Hepatocyte (in vitro differentiated cells): Measurements from ENCODE around the gene HDGFL2. TPM values are rescaled to one million over a fixed set of nuclear protein-coding genes. Genes with fewer than 3 reads are reported as not detected.

ENCODE experiments used
- DNase-seq: peaks from one replicate; pipeline ENCODE4 v3.0.0-alpha.2; 2016; ENCODE audit warnings: low spot score
- H2AFZ ChIP-seq: fragments of 200-600 bp; sonication (generic); 2 replicates; pipeline ENCODE4 v1.6.0; 2016; ENCODE audit warnings: antibody characterized with exemption, mild to moderate bottlenecking
- H3K27ac ChIP-seq: fragments of 200-600 bp; sonication (generic); 2 replicates; pipeline ENCODE4 v1.5.1; 2016; ENCODE audit warnings: mild to moderate bottlenecking
- H3K27me3 ChIP-seq: fragments of 200-600 bp; sonication (generic); 2 replicates; pipeline ENCODE4 v1.6.1; 2016
- H3K36me3 ChIP-seq: fragments of 200-600 bp; sonication (generic); replicated peaks from 2 replicates; pipeline ENCODE4 v1.5.1; 2016; ENCODE audit warnings: low read depth; ENCODE audit not compliant: insufficient read depth
- H3K4me1 ChIP-seq: fragments of 200-600 bp; sonication (generic); 2 replicates; pipeline ENCODE4 v1.5.1; 2016; ENCODE audit warnings: mild to moderate bottlenecking, moderate library complexity; ENCODE audit not compliant: insufficient read depth
- H3K4me2 ChIP-seq: fragments of 200-600 bp; sonication (generic); 2 replicates; pipeline ENCODE4 v1.6.0; 2016
- H3K4me3 ChIP-seq: fragments of 200-600 bp; sonication (generic); 2 replicates; pipeline ENCODE4 v1.5.1; 2016; ENCODE audit warnings: mild to moderate bottlenecking
- H3K79me2 ChIP-seq: fragments of 200-600 bp; sonication (generic); 2 replicates; pipeline ENCODE4 v1.6.0; 2017; ENCODE audit warnings: mild to moderate bottlenecking
- H3K9me2 ChIP-seq: fragments of 200-600 bp; sonication (generic); replicated peaks from 2 replicates; pipeline ENCODE4 v1.6.0; 2017; ENCODE audit warnings: mild to moderate bottlenecking; ENCODE audit not compliant: insufficient read depth
- H3K9me3 ChIP-seq: fragments of 200-600 bp; sonication (generic); 2 replicates; pipeline ENCODE4 v1.5.1; 2016; ENCODE audit warnings: low read depth, mild to moderate bottlenecking
- H4K20me1 ChIP-seq: fragments of 200-600 bp; sonication (generic); 2 replicates; pipeline ENCODE4 v1.6.0; 2016; ENCODE audit warnings: mild to moderate bottlenecking; ENCODE audit not compliant: insufficient read depth, poor library complexity, severe bottlenecking
- CTCF ChIP-seq: fragments of 200-600 bp; sonication (generic); IDR thresholded peaks from 2 replicates; pipeline ENCODE4 v1.5.1; 2016; ENCODE audit warnings: antibody characterized with exemption, mild to moderate bottlenecking; ENCODE audit not compliant: poor library complexity
- EZH2 ChIP-seq: fragments of 200-600 bp; sonication (generic); IDR thresholded peaks from 2 replicates; pipeline ENCODE4 v1.6.1; 2016; ENCODE audit warnings: antibody characterized with exemption, mild to moderate bottlenecking, borderline replicate concordance
- EZH2phosphoT487 ChIP-seq: fragments of 200-600 bp; sonication (generic); IDR thresholded peaks from one replicate; pipeline ENCODE4 v1.6.1; 2018; ENCODE audit warnings: antibody characterized with exemption, mild to moderate bottlenecking, low read depth, moderate library complexity; ENCODE audit not compliant: unreplicated experiment, severe bottlenecking
- WGBS: methylation state at CpG from one replicate; pipeline ENCODE4 v1.1.6; 2016; ENCODE audit warnings: low lambda C conversion rate; ENCODE audit errors: missing lambda C conversion rate; 5-methylcytosine and 5-hydroxymethylcytosine counted together
- polyA plus RNA-seq: library from polyadenylated mRNA; unstranded; fragments of >200 nt; fragmentation: Nextera tagmentation; extraction: Ambion mirVana; gene quantifications from 2 replicates; pipeline ENCODE4 v1.2.1, GENCODE V29; 2016
- total RNA-seq: library from RNA; depleted of rRNA; stranded (reverse); fragments of >200 nt; gene quantifications from 2 replicates; pipeline ENCODE4 v1.2.3, GENCODE V29; 2014

Gene HDGFL2
- total and polyA plus RNA-seq, 2 experiments from 2014 or later = 50.3 to 73.2 TPM

DNA sequence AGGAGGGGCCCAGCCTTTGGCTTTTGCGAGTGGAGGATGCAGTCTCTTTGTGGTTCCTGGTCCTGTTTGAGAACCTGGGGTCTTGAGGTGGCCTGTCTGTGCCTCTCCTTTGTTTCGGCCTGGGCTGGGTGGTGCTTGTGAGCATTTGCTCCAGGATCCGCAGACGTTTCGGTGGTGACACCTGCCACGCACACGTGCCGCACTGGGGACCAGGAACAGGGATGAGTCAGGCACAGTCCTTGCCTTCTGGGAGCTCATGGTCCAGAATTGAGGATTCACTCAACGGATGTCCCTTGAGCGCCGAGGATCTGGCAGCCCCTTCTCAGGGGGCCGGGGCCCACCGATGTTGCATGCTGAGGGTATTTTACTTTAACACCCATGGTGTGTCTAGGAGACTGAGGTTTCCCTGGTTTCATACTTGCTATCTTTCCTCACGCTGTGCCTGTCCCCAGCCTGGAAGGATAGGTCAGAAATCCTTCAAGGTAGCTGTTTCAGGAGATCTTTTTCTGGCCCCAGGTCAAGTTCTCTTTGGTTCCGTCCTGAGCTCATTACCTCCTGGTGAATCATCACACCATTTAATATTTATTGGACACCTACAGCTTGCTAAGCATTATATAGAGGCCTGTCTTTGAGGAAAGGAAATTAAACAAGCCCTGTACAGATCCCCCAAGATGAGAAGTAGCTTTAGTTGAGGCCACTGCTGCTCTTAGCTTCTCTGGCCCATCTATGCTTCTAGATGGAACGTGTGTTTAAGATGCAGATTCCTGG, 5.1 kb downstream of the HDGFL2 start:
- H3K4me2 ChIP-seq = no peak overlapping the region
- H3K9me2 ChIP-seq = no peaks in the 10 kb centered on the region
- 92% methylated on average over 15 of the region's 16 CpGs for WGBS
- peaks cover 19% of the 10 kb centered on the region for H4K20me1 ChIP-seq
- H3K4me3 ChIP-seq = no peak overlapping the region
- H3K27ac ChIP-seq = no peak overlapping the region
- TF ChIP-seq EZH2 (no peak), EZH2phosphoT487 (no peak), CTCF (no peak)
- no peak for DNase-seq
- no peaks in the 10 kb centered on the region for H3K36me3 ChIP-seq
- peaks cover 8% of the 10 kb centered on the region for H3K4me1 ChIP-seq
- no peak overlapping the region for H2AFZ ChIP-seq
- H3K27me3 ChIP-seq = no peaks in the 10 kb centered on the region
- H3K9me3 ChIP-seq = no peaks in the 10 kb centered on the region
- peaks cover 31% of the 10 kb centered on the region for H3K79me2 ChIP-seq

GRCh38 chr19:4482721-4483364, 10.7 kb downstream of the HDGFL2 start:
- Histone ChIP-seq H3K79me2 (no peaks in the 10 kb centered on the region), H2AFZ (no peak overlapping the region), H3K27me3 (no peaks in the 10 kb centered on the region), H3K27ac (no peak overlapping the region), H4K20me1 (no peaks in the 10 kb centered on the region), H3K9me2 (no peaks in the 10 kb centered on the region), H3K4me3 (no peak overlapping the region), H3K9me3 (no peaks in the 10 kb centered on the region), H3K4me1 (no peaks in the 10 kb centered on the region), H3K36me3 (no peaks in the 10 kb centered on the region), H3K4me2 (no peak overlapping the region)
- no peak for DNase-seq
- 96% methylated on average over 32 of the region's 35 CpGs for WGBS
- no peak for TF ChIP-seq EZH2phosphoT487
- no peak for TF ChIP-seq EZH2
- TF ChIP-seq CTCF = no peak

DNA sequence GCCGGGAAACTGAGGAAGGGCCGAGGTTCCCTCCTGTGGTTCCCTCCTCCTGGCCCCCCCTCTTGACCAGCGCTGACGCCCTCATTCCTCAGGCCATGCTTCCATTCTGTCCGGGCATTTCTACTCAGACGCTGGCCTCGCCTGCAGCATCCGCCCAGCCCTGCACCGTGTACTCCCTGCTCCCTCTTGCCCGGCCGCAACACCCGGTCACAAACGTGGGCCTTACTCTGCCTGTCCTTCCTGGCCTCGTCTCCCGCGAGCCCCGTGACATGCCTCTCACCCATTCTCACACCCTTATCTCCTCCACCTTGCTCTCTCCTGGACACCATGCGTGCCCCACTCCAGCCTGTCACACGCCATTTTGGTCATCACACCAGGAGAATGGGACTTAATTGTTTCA, 11.3 kb downstream of the HDGFL2 start:
- H3K27me3 ChIP-seq = no peaks in the 10 kb centered on the region
- no peaks in the 10 kb centered on the region for H3K9me3 ChIP-seq
- no peak for DNase-seq
- no peak for TF ChIP-seq EZH2
- TF ChIP-seq CTCF = no peak
- no peak for TF ChIP-seq EZH2phosphoT487
- H3K36me3 ChIP-seq = no peaks in the 10 kb centered on the region
- H2AFZ ChIP-seq = no peak overlapping the region
- no peak overlapping the region for H3K27ac ChIP-seq
- no peak overlapping the region for H3K4me2 ChIP-seq
- no peaks in the 10 kb centered on the region for H3K4me1 ChIP-seq
- H4K20me1 ChIP-seq = no peaks in the 10 kb centered on the region
- H3K4me3 ChIP-seq = no peak overlapping the region
- WGBS = 94% methylated on average over 19 of the region's 19 CpGs
- H3K79me2 ChIP-seq = no peaks in the 10 kb centered on the region
- no peaks in the 10 kb centered on the region for H3K9me2 ChIP-seq
